Thymus (tissue), 11 donors: ENCODE measurements around the gene UHRF1. TPM values are rescaled to one million over a fixed set of nuclear protein-coding genes. Genes with fewer than 3 reads are reported as not detected.

ENCODE experiments used
- DNase-seq, 9 donors: peaks; one replicate each; pipeline ENCODE4 v3.0.0-alpha.2; 2013; ENCODE audit warnings: low spot score in 9 of 9, low read depth in 6 of 9, missing footprints in 1 of 9
- H3K27ac ChIP-seq, 2 donors: one replicate each; pipeline ENCODE4 v1.5.1; 2013; ENCODE audit warnings: control low read depth in 1 of 2, low read depth in 1 of 2, low read length in 1 of 2, mild to moderate bottlenecking in 1 of 2, moderate library complexity in 1 of 2
- H3K27me3 ChIP-seq, 2 donors: one replicate each; pipeline ENCODE4 v1.5.1; 2013; ENCODE audit warnings: low read length in 1 of 2; ENCODE audit not compliant: control insufficient read depth in 2 of 2, insufficient read depth in 1 of 2
- H3K36me3 ChIP-seq, 2 donors: one replicate each; pipeline ENCODE4 v1.5.1; 2013; ENCODE audit warnings: low read length in 1 of 2, mild to moderate bottlenecking in 1 of 2, moderate library complexity in 1 of 2; ENCODE audit not compliant: control insufficient read depth in 2 of 2, insufficient read depth in 2 of 2
- H3K4me1 ChIP-seq, 2 donors: one replicate each; pipeline ENCODE4 v1.5.1; 2013; ENCODE audit warnings: low read length in 2 of 2; ENCODE audit not compliant: control insufficient read depth in 2 of 2, insufficient read depth in 2 of 2
- H3K4me3 ChIP-seq, 2 donors: one replicate each; pipeline ENCODE4 v1.5.1; 2013; ENCODE audit warnings: low read length in 2 of 2, control low read depth in 1 of 2, mild to moderate bottlenecking in 1 of 2
- H3K9me3 ChIP-seq, 2 donors: one replicate each; pipeline ENCODE4 v1.5.1; 2013; ENCODE audit warnings: low read length in 1 of 2, mild to moderate bottlenecking in 1 of 2; ENCODE audit not compliant: control insufficient read depth in 2 of 2, insufficient read depth in 1 of 2
- WGBS: extraction: QIAGEN DNeasy Blood & Tissue Kit; methylation state at CpG from one replicate; pipeline ENCODE4 v1.1.7; 2013; 5-methylcytosine and 5-hydroxymethylcytosine counted together
- polyA plus RNA-seq: library from polyadenylated mRNA; stranded (reverse); fragments of 200-250 nt; gene quantifications from one replicate; pipeline ENCODE4 v1.2.3, GENCODE V29; 2013
- total RNA-seq: library from RNA; stranded (reverse); fragments of 120-200 nt; gene quantifications from one replicate; pipeline ENCODE4 v1.2.4, GENCODE V29; 2013
- donor health status: healthy.

The UHRF1 gene
- total and polyA plus RNA-seq, 2 donors, result 4.3 to 71.7 TPM

- no peaks in the 10 kb centered on the region for H3K27me3 ChIP-seq
- peaks cover 7 to 40% of the 10 kb centered on the region in 2 donors for H3K4me1 ChIP-seq
- H3K27ac ChIP-seq, result no peak overlapping the region
- WGBS, result 92% methylated on average over 22 of the region's 22 CpGs
- H3K9me3 ChIP-seq, result no peaks in the 10 kb centered on the region
- H3K4me3 ChIP-seq, result no peak overlapping the region
- DNase-seq, result no peak
- no peaks in the 10 kb centered on the region for H3K36me3 ChIP-seq
These were observed 76.3 kb downstream of the UHRF1 start for GRCh38 chr19:4985551-4985991.

- Histone ChIP-seq H3K36me3 (no peaks in the 10 kb centered on the region), H3K4me1 (peaks cover 4 to 37% of the 10 kb centered on the region in 2 donors), H3K27ac (no peak overlapping the region), H3K9me3 (no peaks in the 10 kb centered on the region), H3K27me3 (no peaks in the 10 kb centered on the region), H3K4me3 (no peak overlapping the region)
- 96% methylated on average over 19 of the region's 19 CpGs for WGBS
- no peak for DNase-seq
These were observed 76.8 kb downstream of the UHRF1 start for GRCh38 chr19:4986056-4986455.

GRCh38 chr19:4986471-4986891 is 77.2 kb downstream of the UHRF1 start:
- H3K4me3 ChIP-seq, result no peak overlapping the region
- 96% methylated on average over 19 of the region's 19 CpGs for WGBS
- no peaks in the 10 kb centered on the region for H3K36me3 ChIP-seq
- peaks cover under 1 to 33% of the 10 kb centered on the region in 2 donors for H3K4me1 ChIP-seq
- H3K9me3 ChIP-seq, result no peaks in the 10 kb centered on the region
- H3K27ac ChIP-seq, result no peak overlapping the region
- DNase-seq, result no peak
- H3K27me3 ChIP-seq, result no peaks in the 10 kb centered on the region

GRCh38 chr19:4987256-4987655 is 78.0 kb downstream of the UHRF1 start:
- H3K4me3 ChIP-seq, result no peak overlapping the region
- peaks cover 0 to 28% of the 10 kb centered on the region in 2 donors for H3K4me1 ChIP-seq
- no peak overlapping the region for H3K27ac ChIP-seq
- no peak for DNase-seq
- no peaks in the 10 kb centered on the region for H3K27me3 ChIP-seq
- H3K36me3 ChIP-seq, result peaks cover 0 to 3% of the 10 kb centered on the region in 2 donors
- H3K9me3 ChIP-seq, result peaks cover 0 to 2% of the 10 kb centered on the region in 2 donors
- 87% methylated on average over 11 of the region's 11 CpGs for WGBS

GRCh38 chr19:4987692-4988370 is 78.5 kb downstream of the UHRF1 start:
- DNase-seq, result no peak
- no peak overlapping the region for H3K27ac ChIP-seq
- H3K36me3 ChIP-seq, result peaks cover 0 to 3% of the 10 kb centered on the region in 2 donors
- peaks cover 0 to 28% of the 10 kb centered on the region in 2 donors for H3K4me1 ChIP-seq
- H3K9me3 ChIP-seq, result peaks cover 0 to 2% of the 10 kb centered on the region in 2 donors
- 96% methylated on average over 24 of the region's 24 CpGs for WGBS
- no peak overlapping the region for H3K4me3 ChIP-seq
- H3K27me3 ChIP-seq, result no peaks in the 10 kb centered on the region

- Histone ChIP-seq H3K9me3 (peaks cover 0 to 2% of the 10 kb centered on the region in 2 donors), H3K27me3 (no peaks in the 10 kb centered on the region), H3K4me3 (no peak overlapping the region), H3K27ac (no peak overlapping the region), H3K36me3 (peaks cover 0 to 3% of the 10 kb centered on the region in 2 donors), H3K4me1 (peaks cover 0 to 28% of the 10 kb centered on the region in 2 donors)
- 86% methylated on average over 13 of the region's 13 CpGs for WGBS
- no peak for DNase-seq
These were observed 79.5 kb downstream of the UHRF1 start for GRCh38 chr19:4988770-4989251.

- DNase-seq, result no peak
- H3K4me3 ChIP-seq, result no peak overlapping the region
- no peak overlapping the region for H3K27ac ChIP-seq
- H3K4me1 ChIP-seq, result peaks cover 0 to 28% of the 10 kb centered on the region in 2 donors
- no peaks in the 10 kb centered on the region for H3K27me3 ChIP-seq
- peaks cover 0 to 3% of the 10 kb centered on the region in 2 donors for H3K36me3 ChIP-seq
- 76% methylated on average over 7 of the region's 7 CpGs for WGBS
- peaks cover 0 to 2% of the 10 kb centered on the region in 2 donors for H3K9me3 ChIP-seq
These were observed 81.0 kb downstream of the UHRF1 start for GRCh38 chr19:4990306-4990705.

- 96% methylated on average over 9 of the region's 9 CpGs for WGBS
- Histone ChIP-seq H3K27ac (no peak overlapping the region), H3K27me3 (no peaks in the 10 kb centered on the region), H3K4me3 (no peak overlapping the region), H3K9me3 (peaks cover 0 to 2% of the 10 kb centered on the region in 2 donors), H3K36me3 (peaks cover 0 to 8% of the 10 kb centered on the region in 2 donors), H3K4me1 (peaks cover 0 to 21% of the 10 kb centered on the region in 2 donors)
- no peak for DNase-seq
These were observed 82.2 kb downstream of the UHRF1 start for GRCh38 chr19:4991538-4991937.

- DNase-seq, result no peak
- Histone ChIP-seq H3K9me3 (peaks cover 0 to 2% of the 10 kb centered on the region in 2 donors), H3K4me3 (no peak overlapping the region), H3K36me3 (peaks cover 5 to 13% of the 10 kb centered on the region in 2 donors), H3K4me1 (peaks cover 0 to 19% of the 10 kb centered on the region in 2 donors), H3K27ac (no peak overlapping the region), H3K27me3 (no peaks in the 10 kb centered on the region)
- 97% methylated on average over 13 of the region's 13 CpGs for WGBS
These were observed 82.8 kb downstream of the UHRF1 start for GRCh38 chr19:4991996-4992698.
